Prostate gland (tissue), 2 donors: ENCODE data around the gene CDC37.
"Not testable (repeated sequence)": the region's sequence is repeated elsewhere in the genome, so short reads cannot be mapped to it uniquely, and the experiment has no call there.

ENCODE experiments used
- POLR2AphosphoS5 ChIP-seq: sonication (generic); formaldehyde crosslinking; IDR thresholded peaks from one replicate; pipeline ENCODE4 v1.6.1; 2017; ENCODE audit warnings: antibody characterized with exemption
- TF ChIP-seq, protein P1 (sequence below), 4 experiments: fragments of 200-600 bp in 2 of 4; fragments of 450-650 bp in 2 of 4; sonication (generic) in 2 of 4; IDR thresholded peaks; 1 replicate in 3 of 4; 2 replicates in 1 of 4; pipeline ENCODE4 v1.5.1; 2016 to 2019; ENCODE audit warnings: antibody characterized with exemption in 4 of 4, mild to moderate bottlenecking in 2 of 4, moderate library complexity in 2 of 4

DNA sequence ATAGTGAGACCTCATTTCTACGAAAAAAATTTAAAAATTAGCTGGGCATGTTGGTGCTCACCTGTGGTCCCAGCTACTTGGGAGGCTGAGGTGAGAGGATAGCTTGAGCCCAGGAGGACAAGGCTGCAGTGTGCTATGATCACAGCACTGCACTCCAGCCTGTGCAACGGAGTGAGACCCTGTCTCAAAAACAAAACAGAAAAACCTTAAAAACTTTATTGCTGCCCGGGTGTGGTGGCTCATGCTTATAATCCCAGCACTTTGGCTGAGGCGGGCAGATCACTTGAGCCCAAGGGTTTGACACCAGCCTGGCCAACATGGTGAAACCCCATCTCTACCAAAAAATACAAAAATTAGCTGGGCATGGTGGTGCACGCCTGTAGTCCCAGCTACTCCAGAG is 7.9 kb upstream of the CDC37 start:
- TF ChIP-seq POLR2AphosphoS5 = not testable (repeated sequence)
- TF ChIP-seq, protein P1, sequence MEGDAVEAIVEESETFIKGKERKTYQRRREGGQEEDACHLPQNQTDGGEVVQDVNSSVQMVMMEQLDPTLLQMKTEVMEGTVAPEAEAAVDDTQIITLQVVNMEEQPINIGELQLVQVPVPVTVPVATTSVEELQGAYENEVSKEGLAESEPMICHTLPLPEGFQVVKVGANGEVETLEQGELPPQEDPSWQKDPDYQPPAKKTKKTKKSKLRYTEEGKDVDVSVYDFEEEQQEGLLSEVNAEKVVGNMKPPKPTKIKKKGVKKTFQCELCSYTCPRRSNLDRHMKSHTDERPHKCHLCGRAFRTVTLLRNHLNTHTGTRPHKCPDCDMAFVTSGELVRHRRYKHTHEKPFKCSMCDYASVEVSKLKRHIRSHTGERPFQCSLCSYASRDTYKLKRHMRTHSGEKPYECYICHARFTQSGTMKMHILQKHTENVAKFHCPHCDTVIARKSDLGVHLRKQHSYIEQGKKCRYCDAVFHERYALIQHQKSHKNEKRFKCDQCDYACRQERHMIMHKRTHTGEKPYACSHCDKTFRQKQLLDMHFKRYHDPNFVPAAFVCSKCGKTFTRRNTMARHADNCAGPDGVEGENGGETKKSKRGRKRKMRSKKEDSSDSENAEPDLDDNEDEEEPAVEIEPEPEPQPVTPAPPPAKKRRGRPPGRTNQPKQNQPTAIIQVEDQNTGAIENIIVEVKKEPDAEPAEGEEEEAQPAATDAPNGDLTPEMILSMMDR (IDR thresholded peaks at IDR 0.05) = not testable (repeated sequence)
